ENCODE measurements around the gene TCEA3.

GRCh38 chr1:23394181-23394580 lies 30.4 kb downstream of the TCEA3 start:
- TF ChIP-seq CTCF (IDR thresholded peaks at IDR 0.05) (no peak), POLR2A (IDR thresholded peaks at IDR 0.05) (no peak)
